Testis (tissue), 3 donors: ENCODE data around the gene ADRA2A. TPM values are rescaled to one million over a fixed set of nuclear protein-coding genes. Genes with fewer than 3 reads are reported as not detected.

ENCODE experiments used
- DNase-seq: peaks from one replicate; pipeline ENCODE4 v3.0.0-alpha.2; 2019
- H3K27ac ChIP-seq, 2 donors: fragments of 200-600 bp; sonication (generic); one replicate each; pipeline ENCODE4 v1.5.1; 2019
- H3K27me3 ChIP-seq: fragments of 200-600 bp; sonication (generic); one replicate; pipeline ENCODE4 v1.5.1; 2019
- H3K36me3 ChIP-seq: fragments of 200-600 bp; sonication (generic); one replicate; pipeline ENCODE4 v1.5.1; 2017; ENCODE audit warnings: low read depth; ENCODE audit errors: missing control alignments
- H3K4me1 ChIP-seq: fragments of 200-600 bp; sonication (generic); one replicate; pipeline ENCODE4 v1.5.1; 2019
- H3K4me3 ChIP-seq, 2 donors: fragments of 200-600 bp; sonication (generic); one replicate each; pipeline ENCODE4 v1.5.1; 2017 to 2019
- H3K9me3 ChIP-seq: fragments of 200-600 bp; sonication (generic); one replicate; pipeline ENCODE4 v1.5.1; 2017
- POLR2A ChIP-seq: fragments of 450-650 bp; IDR thresholded peaks from one replicate; pipeline ENCODE4 v1.6.1; 2017; ENCODE audit warnings: antibody characterized with exemption, mild to moderate bottlenecking, moderate library complexity
- WGBS, 2 donors: methylation state at CpG; one replicate each; pipeline ENCODE4 v1.1.5; 2018; 5-methylcytosine and 5-hydroxymethylcytosine counted together
- intact Hi-C: fragments of 100-400 bp; cut with DNase I; formaldehyde crosslinking; loops from one replicate; pipeline ENCODE4 v1.15.1; 2023; ENCODE audit warnings: low total_unique reads
- polyA plus RNA-seq: library from polyadenylated mRNA; stranded (reverse); fragments of 350-450 nt; fragmentation: Illumina TruSeq; extraction: RNeasy Lipid Tissue Mini Kit (QIAGEN cat#74804); gene quantifications from one replicate; pipeline ENCODE4 v1.2.3, GENCODE V29; 2014; ENCODE audit warnings: low read depth, low replicate concordance; ENCODE audit not compliant: insufficient read depth
- total RNA-seq, 2 donors: library from RNA; depleted of rRNA; stranded (reverse); fragments of >200 nt; gene quantifications; one replicate each; pipeline ENCODE4 v1.2.3, GENCODE V29; 2016
- TF ChIP-seq, protein P1 (sequence below), 3 experiments: fragments of 450-650 bp in 2 of 3; fragments of 200-600 bp in 1 of 3; sonication (generic) in 1 of 3; IDR thresholded peaks; one replicate each; pipeline ENCODE4 v1.5.1; 2016 to 2019; ENCODE audit warnings: antibody characterized with exemption in 3 of 3, mild to moderate bottlenecking in 2 of 3, moderate library complexity in 1 of 3

The ADRA2A gene
- total and polyA plus RNA-seq, 3 donors from 2014 or later = 5.7 to 6.9 (median 6.5) TPM

DNA sequence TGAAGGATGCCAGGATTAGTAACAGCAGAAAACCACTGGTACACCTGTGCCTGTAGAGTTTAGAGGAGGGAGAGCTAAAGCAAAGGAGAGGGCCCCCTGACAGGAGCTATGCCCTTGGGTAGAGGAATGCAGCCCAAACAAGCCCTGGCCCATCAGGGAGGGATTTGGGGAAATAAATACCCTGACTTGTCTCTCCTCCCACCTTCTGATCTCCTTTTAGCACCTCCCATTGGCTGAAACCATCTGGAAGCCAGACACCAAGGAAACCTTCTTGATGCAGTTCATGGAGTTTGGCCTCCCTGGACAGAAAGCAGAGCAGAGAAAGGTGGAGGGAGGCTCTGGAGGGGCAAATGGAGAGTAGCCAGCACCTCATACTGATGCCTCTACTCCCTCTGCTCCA lies 45.3 kb downstream of the ADRA2A start:
- Histone ChIP-seq H3K36me3 (no peaks in the 10 kb centered on the region), H3K4me3 (no peak overlapping the region), H3K27ac (no peak overlapping the region), H3K4me1 (no peaks in the 10 kb centered on the region), H3K27me3 (no peaks in the 10 kb centered on the region), H3K9me3 (no peaks in the 10 kb centered on the region)
- no peak for DNase-seq
- intact Hi-C loops = no loop called here
- TF ChIP-seq POLR2A = no peak
- TF ChIP-seq, protein P1, sequence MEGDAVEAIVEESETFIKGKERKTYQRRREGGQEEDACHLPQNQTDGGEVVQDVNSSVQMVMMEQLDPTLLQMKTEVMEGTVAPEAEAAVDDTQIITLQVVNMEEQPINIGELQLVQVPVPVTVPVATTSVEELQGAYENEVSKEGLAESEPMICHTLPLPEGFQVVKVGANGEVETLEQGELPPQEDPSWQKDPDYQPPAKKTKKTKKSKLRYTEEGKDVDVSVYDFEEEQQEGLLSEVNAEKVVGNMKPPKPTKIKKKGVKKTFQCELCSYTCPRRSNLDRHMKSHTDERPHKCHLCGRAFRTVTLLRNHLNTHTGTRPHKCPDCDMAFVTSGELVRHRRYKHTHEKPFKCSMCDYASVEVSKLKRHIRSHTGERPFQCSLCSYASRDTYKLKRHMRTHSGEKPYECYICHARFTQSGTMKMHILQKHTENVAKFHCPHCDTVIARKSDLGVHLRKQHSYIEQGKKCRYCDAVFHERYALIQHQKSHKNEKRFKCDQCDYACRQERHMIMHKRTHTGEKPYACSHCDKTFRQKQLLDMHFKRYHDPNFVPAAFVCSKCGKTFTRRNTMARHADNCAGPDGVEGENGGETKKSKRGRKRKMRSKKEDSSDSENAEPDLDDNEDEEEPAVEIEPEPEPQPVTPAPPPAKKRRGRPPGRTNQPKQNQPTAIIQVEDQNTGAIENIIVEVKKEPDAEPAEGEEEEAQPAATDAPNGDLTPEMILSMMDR (IDR thresholded peaks at IDR 0.05) = no peak

DNA sequence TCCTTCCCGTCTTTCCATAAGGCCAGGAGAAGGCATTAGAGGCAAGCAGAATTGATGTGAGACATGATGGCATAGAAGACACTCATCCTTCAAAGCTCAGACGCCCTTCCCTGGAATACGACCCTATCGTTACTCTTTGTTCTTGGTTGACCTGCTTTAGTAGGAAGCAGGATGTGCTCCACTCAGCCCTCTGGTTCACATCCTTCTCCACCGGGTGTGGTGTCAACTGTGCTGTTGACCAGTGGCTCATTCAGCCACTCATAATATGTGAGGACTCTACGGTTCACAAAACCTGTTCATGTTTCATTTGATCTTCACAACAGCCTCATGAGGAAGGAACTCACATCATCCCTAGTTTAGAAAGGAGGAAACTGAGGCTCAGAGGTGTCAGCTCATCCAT lies 47.1 kb downstream of the ADRA2A start:
- Histone ChIP-seq H3K27ac (no peak overlapping the region), H3K4me3 (no peak overlapping the region), H3K4me1 (no peaks in the 10 kb centered on the region), H3K9me3 (no peaks in the 10 kb centered on the region), H3K27me3 (no peaks in the 10 kb centered on the region), H3K36me3 (no peaks in the 10 kb centered on the region)
- TF ChIP-seq, protein P1 (IDR thresholded peaks at IDR 0.05) = no peak
- no peak for TF ChIP-seq POLR2A
- WGBS, 2 donors = 91 to 92% methylated on average over 6 of the region's 6 CpGs
- no peak for DNase-seq
- intact Hi-C loops = no loop called here

DNA sequence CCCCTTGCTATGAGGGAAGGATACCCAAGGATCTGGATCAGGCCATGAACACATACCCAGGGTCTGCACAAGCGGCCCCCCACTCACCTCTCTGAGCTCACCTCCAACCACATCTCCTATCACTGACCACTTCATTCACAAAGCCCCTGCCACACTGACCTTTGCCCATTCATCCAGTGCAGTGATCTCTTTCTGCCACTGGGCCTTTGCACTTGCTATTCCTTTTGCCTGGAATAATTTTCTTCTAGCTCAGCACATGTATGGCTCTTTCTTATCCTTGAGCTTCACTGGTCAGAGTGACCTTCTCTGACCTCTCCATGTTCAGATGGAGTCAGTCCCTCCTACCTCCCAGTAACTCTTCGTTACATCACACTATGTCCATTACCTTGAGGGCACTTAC lies 48.3 kb downstream of the ADRA2A start:
- Histone ChIP-seq H3K36me3 (no peaks in the 10 kb centered on the region), H3K4me1 (no peaks in the 10 kb centered on the region), H3K27me3 (no peaks in the 10 kb centered on the region), H3K4me3 (no peak overlapping the region), H3K27ac (no peak overlapping the region), H3K9me3 (no peaks in the 10 kb centered on the region)
- no peak for DNase-seq
- WGBS, 2 donors = 88 to 93% methylated on average over 2 of the region's 2 CpGs
- TF ChIP-seq, protein P1 (IDR thresholded peaks at IDR 0.05) = no peak
- no peak for TF ChIP-seq POLR2A
- intact Hi-C loops = no loop called here

DNA sequence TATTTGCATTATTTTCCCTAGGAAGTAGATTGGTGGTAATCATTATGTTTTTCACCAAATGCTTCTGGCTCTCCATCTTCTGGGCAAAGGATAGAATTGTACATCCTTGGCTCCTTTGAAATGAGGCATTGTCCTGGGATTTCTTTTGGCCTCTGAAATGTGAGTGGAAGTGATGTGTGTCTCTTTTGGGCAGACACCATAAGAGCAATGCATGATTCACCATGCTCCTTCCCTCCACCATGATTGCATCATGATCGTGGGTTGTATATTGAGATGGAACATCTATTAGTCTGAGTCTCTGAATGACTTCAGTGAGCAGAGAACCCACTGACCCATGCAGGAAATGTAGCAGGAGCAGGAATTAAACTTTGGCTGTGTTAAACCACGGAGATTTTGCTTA lies 49.2 kb downstream of the ADRA2A start:
- Histone ChIP-seq H3K27ac (no peak overlapping the region), H3K4me1 (no peaks in the 10 kb centered on the region), H3K36me3 (no peaks in the 10 kb centered on the region), H3K4me3 (no peak overlapping the region), H3K9me3 (no peaks in the 10 kb centered on the region), H3K27me3 (no peaks in the 10 kb centered on the region)
- 59 to 78% methylated on average over 2 of the region's 2 CpGs for WGBS, 2 donors
- DNase-seq = no peak
- intact Hi-C loops = no loop called here
- TF ChIP-seq POLR2A = no peak
- TF ChIP-seq, protein P1 (IDR thresholded peaks at IDR 0.05) = no peak

DNA sequence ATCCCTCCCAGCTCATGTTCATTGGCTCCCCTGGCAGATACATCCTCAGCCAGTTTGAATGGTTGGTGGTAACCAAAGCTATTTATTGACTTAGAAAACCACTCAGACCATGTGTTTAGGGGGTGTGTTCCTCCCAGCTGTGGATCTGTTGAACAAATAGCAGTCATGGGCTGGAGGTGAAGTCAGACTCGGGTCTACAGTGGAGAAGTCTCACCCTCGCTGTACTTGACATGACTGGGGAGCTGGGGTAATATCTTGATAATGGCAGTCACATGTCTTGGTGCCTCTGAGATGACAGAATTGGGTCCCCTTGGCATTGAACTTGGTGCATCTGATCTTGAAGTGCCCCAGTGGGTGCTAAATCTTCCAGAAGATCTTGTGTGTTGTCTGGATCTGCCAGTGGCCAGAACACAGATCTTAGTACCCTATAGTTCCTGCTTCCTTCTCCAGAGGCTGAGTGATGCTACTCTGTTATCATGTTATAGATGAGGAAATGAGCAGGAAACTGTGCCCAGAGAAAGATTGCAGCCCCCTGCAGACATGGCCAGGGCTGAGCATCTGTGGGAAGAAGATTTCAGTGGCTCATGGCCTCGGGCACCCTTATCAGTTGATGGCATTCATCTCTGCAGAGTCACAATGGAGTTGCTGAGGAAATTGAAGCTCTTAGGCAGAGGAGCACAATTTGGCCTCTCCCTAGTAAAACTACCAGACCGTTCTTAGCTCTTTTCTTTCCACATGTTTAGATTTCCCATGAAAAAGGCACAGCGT lies 50.4 kb downstream of the ADRA2A start:
- intact Hi-C loops = no loop called here
- H3K36me3 ChIP-seq = no peaks in the 10 kb centered on the region
- no peak overlapping the region for H3K4me3 ChIP-seq
- DNase-seq = no peak
- H3K9me3 ChIP-seq = no peaks in the 10 kb centered on the region
- 63 to 67% methylated on average over 5 of the region's 5 CpGs for WGBS, 2 donors
- TF ChIP-seq, protein P1 (IDR thresholded peaks at IDR 0.05) = no peak
- TF ChIP-seq POLR2A = no peak
- H3K4me1 ChIP-seq = no peaks in the 10 kb centered on the region
- H3K27me3 ChIP-seq = no peaks in the 10 kb centered on the region
- no peak overlapping the region for H3K27ac ChIP-seq
